Ovary (tissue), 3 donors: ENCODE results near the gene ZNF646.

Experiments
- EP300 ChIP-seq: sonication (generic); formaldehyde crosslinking; IDR thresholded peaks from one replicate; pipeline ENCODE4 v1.6.1; 2017; ENCODE audit warnings: antibody characterized with exemption
- TF ChIP-seq, protein P1 (sequence below), 3 donors: fragments of 450-650 bp in 2 of 3; fragments of 200-600 bp in 1 of 3; IDR thresholded peaks; one replicate each; pipeline versions ENCODE4 v1.5.1 to v1.8.0; 2016 to 2022; ENCODE audit warnings: antibody characterized with exemption in 3 of 3, mild to moderate bottlenecking in 1 of 3
- donor health status: DM: no; HTN: no; CAD: no.

DNA sequence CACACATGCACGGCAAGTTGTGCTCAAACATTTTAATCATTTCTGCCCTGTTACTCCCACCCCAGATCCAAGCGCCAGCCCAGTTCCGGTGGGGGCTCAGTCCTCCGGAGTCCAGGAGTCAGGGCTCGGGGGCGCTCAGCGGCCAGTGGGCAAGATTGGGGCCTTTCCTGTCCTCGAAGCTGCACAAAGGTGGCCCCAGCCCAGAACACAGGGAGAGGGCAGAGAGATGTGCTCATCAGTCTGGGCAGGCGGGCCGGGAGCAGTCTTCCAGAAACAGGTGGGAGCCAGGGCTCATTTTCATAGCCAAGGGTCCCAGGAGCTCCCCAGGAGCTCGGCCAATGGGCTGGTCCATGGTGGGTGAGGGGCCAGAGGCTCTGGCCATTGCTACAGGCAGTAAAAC lies 57.2 kb downstream of the ZNF646 start:
- TF ChIP-seq, protein P1, sequence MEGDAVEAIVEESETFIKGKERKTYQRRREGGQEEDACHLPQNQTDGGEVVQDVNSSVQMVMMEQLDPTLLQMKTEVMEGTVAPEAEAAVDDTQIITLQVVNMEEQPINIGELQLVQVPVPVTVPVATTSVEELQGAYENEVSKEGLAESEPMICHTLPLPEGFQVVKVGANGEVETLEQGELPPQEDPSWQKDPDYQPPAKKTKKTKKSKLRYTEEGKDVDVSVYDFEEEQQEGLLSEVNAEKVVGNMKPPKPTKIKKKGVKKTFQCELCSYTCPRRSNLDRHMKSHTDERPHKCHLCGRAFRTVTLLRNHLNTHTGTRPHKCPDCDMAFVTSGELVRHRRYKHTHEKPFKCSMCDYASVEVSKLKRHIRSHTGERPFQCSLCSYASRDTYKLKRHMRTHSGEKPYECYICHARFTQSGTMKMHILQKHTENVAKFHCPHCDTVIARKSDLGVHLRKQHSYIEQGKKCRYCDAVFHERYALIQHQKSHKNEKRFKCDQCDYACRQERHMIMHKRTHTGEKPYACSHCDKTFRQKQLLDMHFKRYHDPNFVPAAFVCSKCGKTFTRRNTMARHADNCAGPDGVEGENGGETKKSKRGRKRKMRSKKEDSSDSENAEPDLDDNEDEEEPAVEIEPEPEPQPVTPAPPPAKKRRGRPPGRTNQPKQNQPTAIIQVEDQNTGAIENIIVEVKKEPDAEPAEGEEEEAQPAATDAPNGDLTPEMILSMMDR (IDR thresholded peaks at IDR 0.05): no peak
- no peak for TF ChIP-seq EP300
